ENCODE results near the gene CEP89. TPM values are rescaled to one million over a fixed set of nuclear protein-coding genes. Genes with fewer than 3 reads are reported as not detected.

The CEP89 gene
- total RNA-seq, 2 donors from 2014 or later, result 35.6 to 40.4 TPM

- TF ChIP-seq CTCF (conservative IDR thresholded peaks at IDR 0.05), result no peak
- 95% methylated on average over 3 to 4 of the region's 4 CpGs for WGBS, 2 experiments (ENCODE audit: insufficient coverage in 1 of 2, insufficient read length in 1 of 2)
- no peak overlapping the region for H3K27ac Mint-ChIP-seq
Measured at GRCh38 chr19:33000910-33001309, 29.2 kb upstream of the CEP89 start.

GRCh38 chr19:33000510-33000909 lies 28.8 kb upstream of the CEP89 start:
- H3K9me3 Mint-ChIP-seq, result no peaks in the 10 kb centered on the region
- H3K36me3 Mint-ChIP-seq (ENCODE audit: low read depth), result peaks cover 69% of the 10 kb centered on the region
- no peak for DNase-seq
- Histone ChIP-seq H3K36me3 (ENCODE audit: control insufficient read depth, insufficient read depth, low read length) (peaks cover 32% of the 10 kb centered on the region), H3K27ac (ENCODE audit: low read depth, low read length) (no peak overlapping the region), H3K4me1 (ENCODE audit: control insufficient read depth, insufficient read depth, low read length) (no peaks in the 10 kb centered on the region), H3K4me3 (ENCODE audit: low read length) (no peak overlapping the region), H3K27me3 (ENCODE audit: control insufficient read depth, insufficient read depth, low read length, poor library complexity, severe bottlenecking) (no peaks in the 10 kb centered on the region), H3K9me3 (ENCODE audit: control insufficient read depth, low read length) (no peaks in the 10 kb centered on the region), H3K9ac (ENCODE audit: extremely low read depth, low read length, poor library complexity, severe bottlenecking) (no peak overlapping the region)
- no peak overlapping the region for H3K27ac Mint-ChIP-seq
- H3K27me3 Mint-ChIP-seq (ENCODE audit: insufficient read depth), result no peaks in the 10 kb centered on the region
- no peak overlapping the region for H3K4me3 Mint-ChIP-seq
- peaks cover 9% of the 10 kb centered on the region for H3K4me1 Mint-ChIP-seq
- no peak for TF ChIP-seq CTCF (conservative IDR thresholded peaks at IDR 0.05)
- 94 to 100% methylated on average over 2 to 8 of the region's 8 CpGs for WGBS, 2 experiments (ENCODE audit: insufficient coverage in 1 of 2, insufficient read length in 1 of 2)

More at GRCh38 chr19:33000910-33001309, 29.2 kb upstream of the CEP89 start:
- Histone ChIP-seq H3K27ac (ENCODE audit: low read depth, low read length) (no peak overlapping the region), H3K9ac (ENCODE audit: extremely low read depth, low read length, poor library complexity, severe bottlenecking) (no peak overlapping the region), H3K27me3 (ENCODE audit: control insufficient read depth, insufficient read depth, low read length, poor library complexity, severe bottlenecking) (no peaks in the 10 kb centered on the region), H3K9me3 (ENCODE audit: control insufficient read depth, low read length) (no peaks in the 10 kb centered on the region), H3K4me3 (ENCODE audit: low read length) (no peak overlapping the region), H3K4me1 (ENCODE audit: control insufficient read depth, insufficient read depth, low read length) (no peaks in the 10 kb centered on the region), H3K36me3 (ENCODE audit: control insufficient read depth, insufficient read depth, low read length) (peaks cover 31% of the 10 kb centered on the region)
- Mint-ChIP-seq H3K36me3 (ENCODE audit: low read depth) (peaks cover 67% of the 10 kb centered on the region), H3K9me3 (no peaks in the 10 kb centered on the region), H3K27me3 (ENCODE audit: insufficient read depth) (no peaks in the 10 kb centered on the region), H3K4me1 (peaks cover 10% of the 10 kb centered on the region), H3K4me3 (no peak overlapping the region)
- DNase-seq, result no peak

- peaks cover 6% of the 10 kb centered on the region for H3K4me1 Mint-ChIP-seq
- no peak for DNase-seq
- H3K36me3 Mint-ChIP-seq (ENCODE audit: low read depth), result peaks cover 79% of the 10 kb centered on the region
- Histone ChIP-seq H3K9ac (ENCODE audit: extremely low read depth, low read length, poor library complexity, severe bottlenecking) (no peak overlapping the region), H3K27me3 (ENCODE audit: control insufficient read depth, insufficient read depth, low read length, poor library complexity, severe bottlenecking) (no peaks in the 10 kb centered on the region), H3K36me3 (ENCODE audit: control insufficient read depth, insufficient read depth, low read length) (peaks cover 44% of the 10 kb centered on the region), H3K4me3 (ENCODE audit: low read length) (no peak overlapping the region), H3K9me3 (ENCODE audit: control insufficient read depth, low read length) (no peaks in the 10 kb centered on the region), H3K27ac (ENCODE audit: low read depth, low read length) (no peak overlapping the region), H3K4me1 (ENCODE audit: control insufficient read depth, insufficient read depth, low read length) (no peaks in the 10 kb centered on the region)
- H3K4me3 Mint-ChIP-seq, result no peak overlapping the region
- H3K27me3 Mint-ChIP-seq (ENCODE audit: insufficient read depth), result no peaks in the 10 kb centered on the region
- no peaks in the 10 kb centered on the region for H3K9me3 Mint-ChIP-seq
- WGBS, 2 experiments (ENCODE audit: insufficient coverage in 1 of 2, insufficient read length in 1 of 2), result 97% methylated on average over 3 of the region's 3 CpGs
- no peak overlapping the region for H3K27ac Mint-ChIP-seq
- TF ChIP-seq CTCF (conservative IDR thresholded peaks at IDR 0.05), result no peak
Measured at GRCh38 chr19:32998722-32999121, 27.0 kb upstream of the CEP89 start.
